ENCODE data around the gene GP5.

The GP5 gene

GRCh38 chr3:194346621-194347020, 52.4 kb downstream of the GP5 start:
- no peak overlapping the region for H3K27ac ChIP-seq (ENCODE audit: extremely low read depth, low read depth, low read length)
- H3K9me3 ChIP-seq (ENCODE audit: control insufficient read depth, insufficient read depth, low read depth, low read length) = no peaks in the 10 kb centered on the region
- TF ChIP-seq, protein P1, sequence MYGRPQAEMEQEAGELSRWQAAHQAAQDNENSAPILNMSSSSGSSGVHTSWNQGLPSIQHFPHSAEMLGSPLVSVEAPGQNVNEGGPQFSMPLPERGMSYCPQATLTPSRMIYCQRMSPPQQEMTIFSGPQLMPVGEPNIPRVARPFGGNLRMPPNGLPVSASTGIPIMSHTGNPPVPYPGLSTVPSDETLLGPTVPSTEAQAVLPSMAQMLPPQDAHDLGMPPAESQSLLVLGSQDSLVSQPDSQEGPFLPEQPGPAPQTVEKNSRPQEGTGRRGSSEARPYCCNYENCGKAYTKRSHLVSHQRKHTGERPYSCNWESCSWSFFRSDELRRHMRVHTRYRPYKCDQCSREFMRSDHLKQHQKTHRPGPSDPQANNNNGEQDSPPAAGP (tag by site-specific recombination; IDR thresholded peaks at IDR 0.05) = peak; percentile 34; the same call in 1 of the 2 replicates
- TF ChIP-seq ZNF768 (tag by site-specific recombination; IDR thresholded peaks at IDR 0.05) (no peak), CTCF (tag by site-specific recombination; IDR thresholded peaks at IDR 0.05) (no peak), ZIC2 (tag by site-specific recombination; IDR thresholded peaks at IDR 0.05) (peak; percentile 35; the same call in 1 of the 2 replicates)
- ChIA-PET POLR2A (no interaction called here), CTCF (interaction anchor here (0.7 kb wide), 1 partner anchor 13 kb away, joined by 3 read pairs; no protein-coding TSS in a partner anchor)
- no peak overlapping the region for H3K4me3 ChIP-seq (ENCODE audit: low read depth, low read length)
- no peaks in the 10 kb centered on the region for H3K36me3 ChIP-seq (ENCODE audit: control insufficient read depth in 2 of 2, insufficient read depth in 1 of 2, low read length in 2 of 2)
- H3K4me1 ChIP-seq (ENCODE audit: control insufficient read depth, insufficient read depth, low read length) = peaks cover 4% of the 10 kb centered on the region; the same call in 1 of the 2 replicates

DNA sequence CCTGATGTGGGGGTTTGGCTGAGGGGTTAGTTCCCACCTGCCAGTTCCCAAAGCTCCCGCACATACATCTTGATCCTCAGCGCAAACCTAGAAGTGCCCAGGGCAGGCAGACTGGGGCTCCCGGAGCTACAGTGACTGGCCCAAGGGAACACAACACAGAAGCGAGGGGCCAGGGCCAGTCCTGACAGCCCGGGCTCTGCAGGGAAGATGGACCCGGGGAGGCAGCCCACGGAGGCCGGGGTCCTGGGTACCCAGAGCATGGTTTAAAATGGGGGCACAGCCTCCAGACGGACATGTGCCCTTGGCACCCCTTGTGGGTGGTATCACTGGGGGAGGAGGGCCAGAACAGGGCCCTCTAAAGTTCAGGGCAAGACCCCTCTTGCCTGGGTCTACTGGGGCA, 53.0 kb downstream of the GP5 start:
- H3K27ac ChIP-seq (ENCODE audit: extremely low read depth, low read depth, low read length) = no peak overlapping the region
- no peaks in the 10 kb centered on the region for H3K36me3 ChIP-seq (ENCODE audit: control insufficient read depth in 2 of 2, insufficient read depth in 1 of 2, low read length in 2 of 2)
- H3K4me1 ChIP-seq (ENCODE audit: control insufficient read depth, insufficient read depth, low read length) = peaks cover 3% of the 10 kb centered on the region; the same call in 1 of the 2 replicates
- ChIA-PET CTCF (interaction anchor here (0.7 to 3.0 kb wide), 3 partner anchors 9 to 578 kb away, joined by 3 to 20 read pairs (median 3); no protein-coding TSS in a partner anchor), POLR2A (no interaction called here)
- no peaks in the 10 kb centered on the region for H3K9me3 ChIP-seq (ENCODE audit: control insufficient read depth, insufficient read depth, low read depth, low read length)
- H3K4me3 ChIP-seq (ENCODE audit: low read depth, low read length) = no peak overlapping the region
- TF ChIP-seq ZNF121 (tag by site-specific recombination; IDR thresholded peaks at IDR 0.05) = no peak
- no peak for TF ChIP-seq ZFP41 (tag by site-specific recombination; IDR thresholded peaks at IDR 0.05; ENCODE audit: borderline replicate concordance)
- 0 out of 2 replicates have a peak, but pooled peaks have one; percentile 3 for TF ChIP-seq ZNF677 (tag by site-specific recombination; IDR thresholded peaks at IDR 0.05)
- no peak for TF ChIP-seq IKZF3 (tag by site-specific recombination; IDR thresholded peaks at IDR 0.05)
